Thoracic aorta (tissue), 2 donors: ENCODE data around the gene ZNF74. TPM values are rescaled to one million over a fixed set of nuclear protein-coding genes. Genes with fewer than 3 reads are reported as not detected.

Experiments
- ATAC-seq: fragments of 150-250 bp; one replicate; pipeline ENCODE4 v1.8.0; 2017; ENCODE audit warnings: low read depth; ENCODE audit not compliant: insufficient number of reproducible peaks, low FRiP score
- DNase-seq: peaks from one replicate; pipeline ENCODE4 v3.0.0-alpha.2; 2020; ENCODE audit warnings: low spot score
- H3K27ac ChIP-seq, 2 donors: fragments of 200-600 bp; sonication (generic); 1 replicate in 1 of 2; 2 replicates in 1 of 2; pipeline ENCODE4 v1.5.1; 2016; ENCODE audit warnings: mild to moderate bottlenecking in 2 of 2, moderate library complexity in 2 of 2
- H3K27me3 ChIP-seq: fragments of 200-600 bp; sonication (generic); replicated peaks from 2 replicates; pipeline ENCODE4 v1.6.0; 2016; ENCODE audit warnings: mild to moderate bottlenecking; ENCODE audit not compliant: insufficient read depth
- H3K36me3 ChIP-seq: fragments of 200-600 bp; sonication (generic); one replicate; pipeline ENCODE4 v1.5.1; 2016
- H3K4me1 ChIP-seq, 2 donors: fragments of 200-600 bp; sonication (generic); 1 replicate in 1 of 2; 2 replicates in 1 of 2; pipeline versions ENCODE4 v1.5.1 to v1.6.0; 2016; ENCODE audit warnings: low read depth in 2 of 2, mild to moderate bottlenecking in 1 of 2; ENCODE audit not compliant: control insufficient read depth in 1 of 2
- H3K4me3 ChIP-seq: fragments of 200-600 bp; sonication (generic); 2 replicates; pipeline ENCODE4 v1.5.1; 2016; ENCODE audit warnings: mild to moderate bottlenecking
- H3K9me3 ChIP-seq: fragments of 200-600 bp; sonication (generic); 2 replicates; pipeline ENCODE4 v1.5.1; 2016
- total RNA-seq, 2 donors: library from RNA; depleted of rRNA; stranded (reverse); fragments of >200 nt; gene quantifications; one replicate each; pipeline versions ENCODE4 v1.1.0 to v1.2.3, GENCODE V29; 2016
- TF ChIP-seq, protein P1 (sequence below): fragments of 200-600 bp; sonication (generic); IDR thresholded peaks from one replicate; pipeline ENCODE4 v1.5.1; 2019; ENCODE audit warnings: antibody characterized with exemption

The ZNF74 gene
- total RNA-seq, 2 donors from 2014 or later: 8.5 to 13.8 TPM

DNA sequence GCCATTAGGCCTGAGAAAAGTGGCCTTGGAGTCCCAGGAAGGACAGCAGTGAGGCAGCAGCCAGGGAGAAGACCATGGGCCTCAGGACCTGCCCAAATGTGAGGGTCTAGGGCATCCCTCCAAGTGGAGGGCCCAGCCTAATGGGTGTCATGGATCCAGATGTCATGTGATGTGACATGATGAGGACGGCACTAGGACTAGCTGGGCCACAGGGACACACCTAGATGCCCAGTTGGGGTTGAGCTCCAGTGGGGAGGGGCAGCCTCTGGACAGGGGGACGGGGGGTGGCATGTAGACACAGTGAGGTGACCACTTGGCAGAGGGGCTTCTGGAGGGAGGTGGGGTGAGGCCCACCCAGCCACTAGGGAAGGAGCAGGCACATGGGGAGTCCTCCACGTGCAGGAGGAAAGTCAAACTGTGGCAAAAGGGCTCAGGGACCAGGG lies 38.3 kb downstream of the ZNF74 start:
- DNase-seq: no peak
- H3K4me3 ChIP-seq: no peak overlapping the region
- peaks cover 26% of the 10 kb centered on the region for H3K36me3 ChIP-seq
- TF ChIP-seq, protein P1, sequence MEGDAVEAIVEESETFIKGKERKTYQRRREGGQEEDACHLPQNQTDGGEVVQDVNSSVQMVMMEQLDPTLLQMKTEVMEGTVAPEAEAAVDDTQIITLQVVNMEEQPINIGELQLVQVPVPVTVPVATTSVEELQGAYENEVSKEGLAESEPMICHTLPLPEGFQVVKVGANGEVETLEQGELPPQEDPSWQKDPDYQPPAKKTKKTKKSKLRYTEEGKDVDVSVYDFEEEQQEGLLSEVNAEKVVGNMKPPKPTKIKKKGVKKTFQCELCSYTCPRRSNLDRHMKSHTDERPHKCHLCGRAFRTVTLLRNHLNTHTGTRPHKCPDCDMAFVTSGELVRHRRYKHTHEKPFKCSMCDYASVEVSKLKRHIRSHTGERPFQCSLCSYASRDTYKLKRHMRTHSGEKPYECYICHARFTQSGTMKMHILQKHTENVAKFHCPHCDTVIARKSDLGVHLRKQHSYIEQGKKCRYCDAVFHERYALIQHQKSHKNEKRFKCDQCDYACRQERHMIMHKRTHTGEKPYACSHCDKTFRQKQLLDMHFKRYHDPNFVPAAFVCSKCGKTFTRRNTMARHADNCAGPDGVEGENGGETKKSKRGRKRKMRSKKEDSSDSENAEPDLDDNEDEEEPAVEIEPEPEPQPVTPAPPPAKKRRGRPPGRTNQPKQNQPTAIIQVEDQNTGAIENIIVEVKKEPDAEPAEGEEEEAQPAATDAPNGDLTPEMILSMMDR: no peak
- H3K27ac ChIP-seq: no peak overlapping the region
- no peak for ATAC-seq
- H3K27me3 ChIP-seq: no peaks in the 10 kb centered on the region
- no peaks in the 10 kb centered on the region for H3K9me3 ChIP-seq
- peaks cover 0 to 31% of the 10 kb centered on the region in 2 donors for H3K4me1 ChIP-seq

DNA sequence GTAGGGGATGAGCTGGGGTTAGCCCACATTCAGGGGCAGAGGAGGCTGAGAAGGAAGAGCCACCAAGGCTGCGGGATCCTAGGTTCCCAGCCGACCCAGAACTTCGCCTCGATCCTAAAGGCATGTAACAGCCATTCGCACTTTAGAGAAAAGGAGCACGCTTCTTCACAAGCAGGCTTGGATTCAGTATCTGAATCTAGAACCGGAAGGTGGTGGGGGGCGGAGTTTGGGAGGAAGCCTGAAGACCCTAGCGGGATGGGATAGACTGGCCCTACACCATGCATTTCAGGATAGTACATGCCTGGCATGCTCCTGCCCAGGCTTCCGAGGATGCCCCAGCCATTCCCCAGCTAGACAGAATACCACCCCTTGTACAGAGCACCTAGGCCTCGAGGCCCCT lies 39.2 kb downstream of the ZNF74 start:
- peaks cover 0 to 31% of the 10 kb centered on the region in 2 donors for H3K4me1 ChIP-seq
- no peaks in the 10 kb centered on the region for H3K9me3 ChIP-seq
- H3K27me3 ChIP-seq: no peaks in the 10 kb centered on the region
- DNase-seq (no peak), ATAC-seq (no peak)
- H3K4me3 ChIP-seq: no peak overlapping the region
- no peak overlapping the region for H3K27ac ChIP-seq
- H3K36me3 ChIP-seq: peaks cover 17% of the 10 kb centered on the region
- TF ChIP-seq, protein P1: no peak

DNA sequence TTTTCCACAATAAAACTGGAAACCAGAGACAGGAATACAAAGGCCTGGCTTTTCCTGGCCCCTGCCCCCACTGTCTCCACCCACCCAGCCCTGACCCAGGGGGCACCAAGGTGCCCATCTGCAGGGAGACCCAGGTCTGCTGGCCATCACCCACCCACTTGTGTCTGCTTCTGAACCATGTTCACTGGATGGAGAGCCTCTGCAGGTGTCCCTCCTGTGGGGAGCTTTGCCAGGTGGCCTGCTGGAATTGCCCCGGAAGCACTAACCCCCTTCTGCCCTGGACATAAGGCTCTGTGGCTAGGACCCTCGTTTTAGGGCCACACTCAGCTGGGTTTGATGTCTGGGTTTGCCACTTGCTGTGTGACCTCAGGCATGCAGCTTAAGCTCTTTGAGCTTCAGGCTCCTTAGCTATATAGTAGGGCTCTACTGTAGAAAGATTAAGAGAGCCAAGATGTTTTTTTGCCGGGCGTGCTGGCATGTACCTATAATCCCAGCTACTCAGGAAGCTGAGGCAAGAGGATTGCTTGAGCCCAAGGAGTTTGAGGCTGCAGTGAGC lies 39.8 kb downstream of the ZNF74 start:
- no peaks in the 10 kb centered on the region for H3K9me3 ChIP-seq
- DNase-seq (no peak), ATAC-seq (no peak)
- TF ChIP-seq, protein P1: no peak
- H3K4me1 ChIP-seq: peaks cover under 1 to 34% of the 10 kb centered on the region in 2 donors
- H3K27me3 ChIP-seq: no peaks in the 10 kb centered on the region
- peaks cover 12% of the 10 kb centered on the region for H3K36me3 ChIP-seq
- H3K4me3 ChIP-seq: no peak overlapping the region
- H3K27ac ChIP-seq: no peak overlapping the region

DNA sequence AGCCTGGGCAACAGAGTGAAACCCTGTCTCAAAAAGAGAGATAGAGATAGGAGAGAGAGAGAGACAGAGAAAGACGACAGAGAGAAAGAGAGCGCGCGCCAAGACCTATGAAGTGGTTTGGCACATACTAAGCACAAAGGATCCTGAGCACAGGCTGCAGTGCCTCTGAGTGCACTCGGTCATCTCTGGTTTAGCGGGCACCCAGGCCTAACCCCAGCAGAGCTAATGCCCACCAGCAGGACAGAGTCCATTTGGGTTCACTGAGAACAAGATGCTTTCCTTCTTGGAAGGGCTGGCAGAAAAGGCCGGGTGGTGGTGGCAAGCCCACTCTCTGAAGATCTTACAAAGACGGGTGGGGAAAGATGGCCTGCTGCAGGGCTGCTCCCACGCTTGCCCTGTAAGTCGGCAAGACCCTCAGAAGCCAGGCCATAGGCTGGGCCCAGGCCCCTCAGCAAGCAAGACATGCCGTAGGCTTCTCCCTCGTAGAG lies 40.4 kb downstream of the ZNF74 start:
- Histone ChIP-seq H3K4me1 (peaks cover 3 to 39% of the 10 kb centered on the region in 2 donors), H3K27ac (no peak overlapping the region), H3K4me3 (no peak overlapping the region), H3K9me3 (no peaks in the 10 kb centered on the region), H3K36me3 (peaks cover 7% of the 10 kb centered on the region), H3K27me3 (no peaks in the 10 kb centered on the region)
- TF ChIP-seq, protein P1: no peak
- ATAC-seq: no peak
- DNase-seq: no peak

DNA sequence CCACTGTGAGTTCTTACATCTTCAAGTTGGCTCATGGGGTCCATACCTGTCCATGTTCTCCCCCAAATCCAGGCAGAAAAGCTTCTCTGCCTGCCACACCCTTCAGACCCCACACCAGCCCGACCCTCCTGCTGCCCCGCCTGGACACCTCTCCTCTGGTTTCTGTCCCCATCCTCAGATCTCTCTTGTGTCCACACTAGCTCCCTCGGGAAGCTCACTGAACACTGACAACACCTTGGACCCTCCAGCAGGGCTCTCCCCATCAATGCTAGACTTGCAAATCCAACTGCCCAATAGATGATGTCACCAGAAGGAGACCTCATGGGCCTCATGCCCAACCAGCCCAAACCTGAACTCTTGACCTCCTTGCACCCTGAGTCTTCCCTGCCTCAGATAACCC lies 40.8 kb downstream of the ZNF74 start:
- DNase-seq (no peak), ATAC-seq (no peak)

More for the DNA sequence above, 40.8 kb downstream of the ZNF74 start:
- Histone ChIP-seq H3K4me3 (no peak overlapping the region), H3K4me1 (peaks cover 3 to 41% of the 10 kb centered on the region in 2 donors), H3K27me3 (no peaks in the 10 kb centered on the region), H3K36me3 (peaks cover 3% of the 10 kb centered on the region), H3K9me3 (no peaks in the 10 kb centered on the region), H3K27ac (no peak overlapping the region)
- TF ChIP-seq, protein P1: no peak
